DND-41 (cell line): Measurements from ENCODE around the gene GATD1.

Experiments
- ATAC-seq: fragments of 200-7000 bp; cut with Tn5 transposase; 3 replicates; pipeline ENCODE4 v1.9.1; 2021; ENCODE audit warnings: low read depth; ENCODE audit not compliant: insufficient read depth
- DNase-seq: peaks from one replicate; pipeline ENCODE4 v3.0.0-alpha.2; 2020
- H2AFZ ChIP-seq: 2 replicates; pipeline ENCODE4 v1.6.0; 2012; ENCODE audit warnings: low read depth, low read length
- H3K27ac ChIP-seq: 2 replicates; pipeline ENCODE4 v1.5.1; 2012; ENCODE audit warnings: low read length, inconsistent platforms
- H3K27me3 ChIP-seq: fragments of 200-600 bp; sonication (generic); 2 replicates; pipeline ENCODE4 v1.6.0; 2012; ENCODE audit warnings: low read length, mild to moderate bottlenecking, inconsistent platforms; ENCODE audit not compliant: insufficient read depth, poor library complexity
- H3K36me3 ChIP-seq: 2 replicates; pipeline ENCODE4 v1.5.1; 2012; ENCODE audit warnings: low read length, inconsistent platforms; ENCODE audit not compliant: insufficient read depth
- H3K4me1 ChIP-seq: 2 replicates; pipeline ENCODE4 v1.5.1; 2012; ENCODE audit warnings: mild to moderate bottlenecking, low read length; ENCODE audit not compliant: insufficient read depth
- H3K4me2 ChIP-seq: 2 replicates; pipeline ENCODE4 v1.6.0; 2012; ENCODE audit warnings: mild to moderate bottlenecking, moderate library complexity, low read length, inconsistent platforms; ENCODE audit not compliant: insufficient read depth
- H3K4me3 ChIP-seq, 2 experiments: fragments of 200-600 bp in 1 of 2; shearing (Covaris generic) in 1 of 2; 2 replicates each; pipeline ENCODE4 v1.5.1; 2012 to 2016; ENCODE audit warnings: inconsistent platforms in 2 of 2, low read length in 2 of 2, mild to moderate bottlenecking in 2 of 2, low read depth in 1 of 2, moderate library complexity in 1 of 2
- H3K79me2 ChIP-seq: 2 replicates; pipeline ENCODE4 v1.6.0; 2012; ENCODE audit warnings: low read length, inconsistent platforms; ENCODE audit not compliant: insufficient read depth
- H3K9ac ChIP-seq: 2 replicates; pipeline ENCODE4 v1.6.0; 2012; ENCODE audit warnings: low read depth, mild to moderate bottlenecking, inconsistent platforms, low read length, moderate library complexity
- H3K9me3 ChIP-seq: 2 replicates; pipeline ENCODE4 v1.5.1; 2012; ENCODE audit warnings: low read length, moderate library complexity, mild to moderate bottlenecking, inconsistent platforms; ENCODE audit not compliant: insufficient read depth, severe bottlenecking
- H4K20me1 ChIP-seq: 2 replicates; pipeline ENCODE4 v1.6.0; 2012; ENCODE audit warnings: low read length; ENCODE audit not compliant: insufficient read depth
- EZH2 ChIP-seq: IDR thresholded peaks from 3 replicates; pipeline ENCODE4 v1.6.1; 2012; ENCODE audit warnings: borderline replicate concordance, low read depth, mild to moderate bottlenecking, moderate library complexity, low read length, inconsistent platforms; ENCODE audit not compliant: severe bottlenecking
- TF ChIP-seq, protein P1 (sequence below): IDR thresholded peaks from 2 replicates; pipeline ENCODE4 v1.5.1; 2012; ENCODE audit warnings: borderline replicate concordance, low read length, moderate library complexity, mild to moderate bottlenecking; ENCODE audit not compliant: poor library complexity, severe bottlenecking; ENCODE audit errors: extremely low read depth

GATD1 gene

DNA sequence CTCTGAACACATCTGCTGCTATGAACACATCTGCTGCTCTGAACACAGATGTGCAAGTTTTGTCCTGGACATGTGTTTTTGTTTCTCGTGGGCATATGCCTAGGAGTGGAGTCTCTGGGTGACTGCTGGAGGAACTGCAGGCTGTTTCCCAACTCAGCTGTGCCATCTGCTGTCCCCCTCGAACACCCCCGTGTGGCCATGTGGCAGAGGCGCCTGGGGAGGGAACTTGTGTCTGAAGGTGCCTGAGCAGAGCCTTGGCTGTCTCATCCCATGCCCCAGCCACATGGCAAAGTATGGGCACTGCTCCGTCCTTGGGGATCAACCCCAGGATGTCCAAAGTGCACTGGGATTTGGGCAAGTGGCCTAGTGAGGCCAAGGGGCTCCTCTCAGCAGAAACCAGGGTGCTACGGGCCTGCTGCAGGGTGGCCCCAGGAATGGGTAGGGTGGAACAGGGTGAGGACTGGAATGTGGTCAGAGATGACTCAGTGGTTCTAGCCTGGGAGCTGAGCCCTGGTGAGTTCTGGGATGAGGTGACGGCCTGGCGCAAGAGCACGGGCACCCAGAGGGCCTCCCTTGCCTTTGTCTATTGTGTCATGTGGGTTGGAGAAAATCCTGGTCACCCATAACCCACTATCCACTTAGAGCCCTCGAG lies 14.7 kb downstream of the GATD1 start:
- DNase-seq = peak; percentile 41
- Histone ChIP-seq H4K20me1 (peaks cover 45% of the 10 kb centered on the region), H3K4me1 (no peaks in the 10 kb centered on the region), H3K36me3 (peaks cover 85% of the 10 kb centered on the region), H3K4me2 (no peak overlapping the region), H3K9me3 (no peaks in the 10 kb centered on the region), H2AFZ (no peak overlapping the region), H3K27me3 (no peaks in the 10 kb centered on the region), H3K4me3 (no peak overlapping the region), H3K79me2 (peaks cover 2% of the 10 kb centered on the region), H3K27ac (peak overlapping the region; percentile 27; the same call in 1 of the 2 replicates), H3K9ac (no peak overlapping the region)
- peak; percentile 53 for ATAC-seq
- TF ChIP-seq, protein P1, sequence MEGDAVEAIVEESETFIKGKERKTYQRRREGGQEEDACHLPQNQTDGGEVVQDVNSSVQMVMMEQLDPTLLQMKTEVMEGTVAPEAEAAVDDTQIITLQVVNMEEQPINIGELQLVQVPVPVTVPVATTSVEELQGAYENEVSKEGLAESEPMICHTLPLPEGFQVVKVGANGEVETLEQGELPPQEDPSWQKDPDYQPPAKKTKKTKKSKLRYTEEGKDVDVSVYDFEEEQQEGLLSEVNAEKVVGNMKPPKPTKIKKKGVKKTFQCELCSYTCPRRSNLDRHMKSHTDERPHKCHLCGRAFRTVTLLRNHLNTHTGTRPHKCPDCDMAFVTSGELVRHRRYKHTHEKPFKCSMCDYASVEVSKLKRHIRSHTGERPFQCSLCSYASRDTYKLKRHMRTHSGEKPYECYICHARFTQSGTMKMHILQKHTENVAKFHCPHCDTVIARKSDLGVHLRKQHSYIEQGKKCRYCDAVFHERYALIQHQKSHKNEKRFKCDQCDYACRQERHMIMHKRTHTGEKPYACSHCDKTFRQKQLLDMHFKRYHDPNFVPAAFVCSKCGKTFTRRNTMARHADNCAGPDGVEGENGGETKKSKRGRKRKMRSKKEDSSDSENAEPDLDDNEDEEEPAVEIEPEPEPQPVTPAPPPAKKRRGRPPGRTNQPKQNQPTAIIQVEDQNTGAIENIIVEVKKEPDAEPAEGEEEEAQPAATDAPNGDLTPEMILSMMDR = peak; percentile 47
- TF ChIP-seq EZH2 = no peak

GRCh38 chr11:761526-762108 lies 15.7 kb downstream of the GATD1 start:
- Histone ChIP-seq H3K4me1 (no peaks in the 10 kb centered on the region), H3K27me3 (no peaks in the 10 kb centered on the region), H3K27ac (no peak overlapping the region), H3K9me3 (no peaks in the 10 kb centered on the region), H3K9ac (no peak overlapping the region), H3K4me3 (no peak overlapping the region), H3K79me2 (peaks cover 11% of the 10 kb centered on the region), H4K20me1 (peaks cover 38% of the 10 kb centered on the region), H2AFZ (no peak overlapping the region), H3K36me3 (peaks cover 85% of the 10 kb centered on the region), H3K4me2 (no peak overlapping the region)
- no peak for DNase-seq
- no peak for TF ChIP-seq EZH2
- TF ChIP-seq, protein P1 = no peak
- no peak for ATAC-seq

- DNase-seq = no peak
- Histone ChIP-seq H3K79me2 (peaks cover 25% of the 10 kb centered on the region), H3K4me2 (no peak overlapping the region), H3K27me3 (no peaks in the 10 kb centered on the region), H3K27ac (no peak overlapping the region), H3K9me3 (no peaks in the 10 kb centered on the region), H3K4me3 (no peak overlapping the region), H2AFZ (no peak overlapping the region), H4K20me1 (peaks cover 38% of the 10 kb centered on the region), H3K4me1 (no peaks in the 10 kb centered on the region), H3K36me3 (peaks cover 85% of the 10 kb centered on the region), H3K9ac (no peak overlapping the region)
- no peak for ATAC-seq
- TF ChIP-seq, protein P1 = no peak
- TF ChIP-seq EZH2 = no peak
Measured at GRCh38 chr11:760236-760635, 17.1 kb downstream of the GATD1 start.
